ENCODE data around the gene ACYP2. TPM values are rescaled to one million over a fixed set of nuclear protein-coding genes. Genes with fewer than 3 reads are reported as not detected.

Gene ACYP2
- total RNA-seq, 4 donors from 2014 or later, result 1.6 to 77.4 (median 11.4) TPM

GRCh38 chr2:54258166-54258565, 142.8 kb downstream of the ACYP2 start:
- TF ChIP-seq CTCF (IDR thresholded peaks at IDR 0.05) (no peak), EP300 (IDR thresholded peaks at IDR 0.05; ENCODE audit: low read depth) (no peak), POLR2A (IDR thresholded peaks at IDR 0.05) (no peak), POLR2AphosphoS5 (IDR thresholded peaks at IDR 0.05) (no peak)
- 74 to 100% methylated on average over 1 to 2 of the region's 2 CpGs for WGBS, 2 donors (ENCODE audit: low coverage in 1 of 2)
- Histone ChIP-seq H3K4me1 (no peaks in the 10 kb centered on the region), H3K27ac (no peak overlapping the region), H3K36me3 (no peaks in the 10 kb centered on the region), H3K4me3 (no peak overlapping the region), H3K9me3 (no peaks in the 10 kb centered on the region), H3K27me3 (no peaks in the 10 kb centered on the region)
- no peak for DNase-seq
- in situ Hi-C loops (cut with MboI; ENCODE audit: low pct_ligation_motif_present in 1 of 4, low pct_unique_long_range_greater_than_20kb in 1 of 4, low sequenced_read_pairs in 3 of 4), result no loop called here
- intact Hi-C loops (cut with DNase I; ENCODE audit: low total_unique reads), result no loop called here

- WGBS, 2 donors (ENCODE audit: low coverage in 1 of 2), result 84 to 90% methylated on average over 6 of the region's 6 CpGs
- intact Hi-C loops (cut with DNase I; ENCODE audit: low total_unique reads), result no loop called here
- no peaks in the 10 kb centered on the region for H3K27me3 ChIP-seq
Observed at GRCh38 chr2:54259413-54260240, 144.2 kb downstream of the ACYP2 start.

GRCh38 chr2:54260241-54260595, 144.8 kb downstream of the ACYP2 start:
- in situ Hi-C loops (cut with MboI; ENCODE audit: low pct_ligation_motif_present in 1 of 4, low pct_unique_long_range_greater_than_20kb in 1 of 4, low sequenced_read_pairs in 3 of 4) (no loop called here), intact Hi-C loops (cut with DNase I; ENCODE audit: low total_unique reads) (no loop called here)
- Histone ChIP-seq H3K27me3 (no peaks in the 10 kb centered on the region), H3K4me3 (no peak overlapping the region), H3K27ac (no peak overlapping the region), H3K36me3 (no peaks in the 10 kb centered on the region), H3K9me3 (no peaks in the 10 kb centered on the region), H3K4me1 (no peaks in the 10 kb centered on the region)
- no peak for DNase-seq
- 95 to 100% methylated on average over 1 to 2 of the region's 2 CpGs for WGBS, 2 donors (ENCODE audit: low coverage in 1 of 2)
- TF ChIP-seq EP300 (IDR thresholded peaks at IDR 0.05; ENCODE audit: low read depth) (no peak), CTCF (IDR thresholded peaks at IDR 0.05) (no peak), POLR2A (IDR thresholded peaks at IDR 0.05) (no peak), POLR2AphosphoS5 (IDR thresholded peaks at IDR 0.05) (no peak)

More at GRCh38 chr2:54259413-54260240, 144.2 kb downstream of the ACYP2 start:
- no peak for TF ChIP-seq POLR2A (IDR thresholded peaks at IDR 0.05)
- TF ChIP-seq EP300 (IDR thresholded peaks at IDR 0.05; ENCODE audit: low read depth), result no peak
- no peak for TF ChIP-seq POLR2AphosphoS5 (IDR thresholded peaks at IDR 0.05)
- no peak for TF ChIP-seq CTCF (IDR thresholded peaks at IDR 0.05)
- H3K9me3 ChIP-seq, result no peaks in the 10 kb centered on the region
- no peak overlapping the region for H3K27ac ChIP-seq
- no peak for DNase-seq
- in situ Hi-C loops (cut with MboI; ENCODE audit: low pct_ligation_motif_present in 1 of 4, low pct_unique_long_range_greater_than_20kb in 1 of 4, low sequenced_read_pairs in 3 of 4), result no loop called here
- H3K4me1 ChIP-seq, result no peaks in the 10 kb centered on the region
- H3K36me3 ChIP-seq, result no peaks in the 10 kb centered on the region
- no peak overlapping the region for H3K4me3 ChIP-seq

GRCh38 chr2:54261537-54261936, 146.1 kb downstream of the ACYP2 start:
- H3K27ac ChIP-seq, result no peak overlapping the region
- TF ChIP-seq POLR2AphosphoS5 (IDR thresholded peaks at IDR 0.05), result no peak
- TF ChIP-seq POLR2A (IDR thresholded peaks at IDR 0.05), result no peak
- no peak for TF ChIP-seq CTCF (IDR thresholded peaks at IDR 0.05)
- no peak for TF ChIP-seq EP300 (IDR thresholded peaks at IDR 0.05; ENCODE audit: low read depth)
- no peaks in the 10 kb centered on the region for H3K27me3 ChIP-seq
- in situ Hi-C loops (cut with MboI; ENCODE audit: low pct_ligation_motif_present in 1 of 4, low pct_unique_long_range_greater_than_20kb in 1 of 4, low sequenced_read_pairs in 3 of 4), result no loop called here
- no peaks in the 10 kb centered on the region for H3K4me1 ChIP-seq
- no peaks in the 10 kb centered on the region for H3K9me3 ChIP-seq
- DNase-seq, result no peak
- intact Hi-C loops (cut with DNase I; ENCODE audit: low total_unique reads), result no loop called here
- H3K36me3 ChIP-seq, result no peaks in the 10 kb centered on the region
- 15 to 41% methylated on average over 2 of the region's 2 CpGs for WGBS, 2 donors (ENCODE audit: low coverage in 1 of 2)
- H3K4me3 ChIP-seq, result no peak overlapping the region

All from transverse colon (tissue), 4 donors.